Dendritic cell treated with granulocyte-macrophage colony-stimulating factor and Interleukin-4, amounts not matched to agents 40 ng/mL and 50 ng/mL, for 4 days (primary cell): ENCODE measurements around the gene TDRD7.

Experiments
- H3K27ac Mint-ChIP-seq: one replicate; pipeline ENCODE4 v1.8.0; 2022; ENCODE audit warnings: mild to moderate bottlenecking, mixed read lengths
- H3K27me3 Mint-ChIP-seq: one replicate; pipeline ENCODE4 v1.8.0; 2022; ENCODE audit warnings: mild to moderate bottlenecking, mixed read lengths
- H3K36me3 Mint-ChIP-seq: one replicate; pipeline ENCODE4 v1.8.0; 2022; ENCODE audit warnings: low read depth, mixed read lengths
- H3K4me1 Mint-ChIP-seq: one replicate; pipeline ENCODE4 v1.8.0; 2022; ENCODE audit warnings: low read depth, mixed read lengths
- H3K4me3 Mint-ChIP-seq: one replicate; pipeline ENCODE4 v1.8.0; 2022; ENCODE audit warnings: mild to moderate bottlenecking, moderate library complexity, mixed read lengths
- H3K9me3 Mint-ChIP-seq: one replicate; pipeline ENCODE4 v1.8.0; 2022; ENCODE audit warnings: mixed read lengths
- intact Hi-C: fragments of 100-400 bp; cut with micrococcal nuclease; formaldehyde crosslinking; loops from one replicate; pipeline ENCODE4 v1.15.0; 2022

Gene TDRD7

DNA sequence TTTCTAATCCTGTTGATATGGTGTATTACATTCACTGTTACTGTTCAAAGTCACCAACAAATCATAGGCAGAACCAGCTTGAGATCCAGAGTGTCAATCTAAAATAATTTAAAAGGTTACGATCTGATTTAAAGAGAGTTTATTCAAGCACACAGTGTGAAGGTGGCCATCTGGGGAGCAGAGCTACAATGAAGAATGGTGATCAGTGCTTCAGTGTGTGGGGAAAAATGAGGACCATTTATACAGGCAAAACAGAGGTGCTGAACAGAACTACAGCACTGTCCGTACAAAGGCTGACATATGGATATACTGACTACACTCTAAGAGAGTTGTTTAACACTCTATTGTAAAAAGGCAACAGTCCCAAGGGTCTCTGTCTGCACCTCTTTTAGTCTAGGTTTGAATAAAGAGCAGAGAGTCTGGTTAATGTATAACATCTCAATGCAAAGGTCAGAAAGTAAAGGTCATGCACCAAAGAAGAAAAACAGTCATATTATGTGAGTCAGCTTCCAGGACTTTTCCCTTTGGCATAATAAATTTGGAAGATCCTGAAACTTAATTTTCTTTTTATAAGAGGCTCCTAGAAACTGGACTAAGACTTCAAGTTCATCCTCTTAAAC, 29.7 kb upstream of the TDRD7 start:
- peaks cover 12% of the 10 kb centered on the region for H3K27me3 Mint-ChIP-seq

DNA sequence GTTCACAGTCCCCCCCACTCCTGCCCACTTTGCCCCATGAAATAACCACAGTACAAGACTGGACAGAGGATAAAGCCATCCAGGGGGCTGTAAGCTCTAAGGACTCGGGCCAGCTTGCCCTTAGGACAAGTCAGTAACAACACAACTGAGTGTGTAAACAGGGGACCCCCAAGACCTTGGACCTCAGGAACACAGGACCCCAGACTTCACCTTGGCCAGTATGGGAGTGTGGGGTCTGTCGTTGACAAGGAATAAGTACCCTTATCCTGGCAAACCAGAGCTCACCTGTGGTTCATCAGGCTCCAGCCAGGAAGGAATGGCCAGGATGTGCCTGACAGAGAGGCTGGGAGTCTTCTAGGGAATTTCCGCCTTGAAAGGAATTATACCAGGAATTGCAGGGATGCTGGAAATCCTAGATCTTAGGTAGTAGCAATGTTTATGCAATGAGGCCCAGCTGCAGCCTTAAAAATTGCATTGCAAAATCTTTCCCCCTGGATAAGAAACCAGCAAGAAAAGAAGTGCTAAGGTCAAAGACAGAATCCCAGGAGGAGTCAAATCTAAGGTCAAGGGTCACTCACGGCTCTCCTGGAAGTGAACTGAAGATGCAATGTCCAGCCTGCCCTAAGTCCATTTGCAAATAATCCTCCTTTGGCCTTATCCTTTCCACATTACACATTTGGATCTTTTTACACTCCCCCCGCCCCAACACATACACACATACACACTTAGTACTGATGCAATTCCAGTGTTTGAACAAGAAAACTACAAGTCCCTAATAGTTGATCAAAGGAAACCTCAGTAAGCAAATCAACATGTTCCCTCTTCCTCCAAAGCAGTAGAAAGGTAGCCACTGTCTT, 27.3 kb upstream of the TDRD7 start:
- H3K27ac Mint-ChIP-seq = no peak overlapping the region
- H3K4me3 Mint-ChIP-seq = no peak overlapping the region
- no peaks in the 10 kb centered on the region for H3K9me3 Mint-ChIP-seq
- H3K4me1 Mint-ChIP-seq = peaks cover 28% of the 10 kb centered on the region
- H3K36me3 Mint-ChIP-seq = no peaks in the 10 kb centered on the region
- H3K27me3 Mint-ChIP-seq = peaks cover 26% of the 10 kb centered on the region
- intact Hi-C loops = no loop called here

More for the DNA sequence above, 29.7 kb upstream of the TDRD7 start:
- no peaks in the 10 kb centered on the region for H3K36me3 Mint-ChIP-seq
- intact Hi-C loops = no loop called here
- no peaks in the 10 kb centered on the region for H3K9me3 Mint-ChIP-seq
- H3K27ac Mint-ChIP-seq = no peak overlapping the region
- peaks cover 7% of the 10 kb centered on the region for H3K4me1 Mint-ChIP-seq
- H3K4me3 Mint-ChIP-seq = no peak overlapping the region

DNA sequence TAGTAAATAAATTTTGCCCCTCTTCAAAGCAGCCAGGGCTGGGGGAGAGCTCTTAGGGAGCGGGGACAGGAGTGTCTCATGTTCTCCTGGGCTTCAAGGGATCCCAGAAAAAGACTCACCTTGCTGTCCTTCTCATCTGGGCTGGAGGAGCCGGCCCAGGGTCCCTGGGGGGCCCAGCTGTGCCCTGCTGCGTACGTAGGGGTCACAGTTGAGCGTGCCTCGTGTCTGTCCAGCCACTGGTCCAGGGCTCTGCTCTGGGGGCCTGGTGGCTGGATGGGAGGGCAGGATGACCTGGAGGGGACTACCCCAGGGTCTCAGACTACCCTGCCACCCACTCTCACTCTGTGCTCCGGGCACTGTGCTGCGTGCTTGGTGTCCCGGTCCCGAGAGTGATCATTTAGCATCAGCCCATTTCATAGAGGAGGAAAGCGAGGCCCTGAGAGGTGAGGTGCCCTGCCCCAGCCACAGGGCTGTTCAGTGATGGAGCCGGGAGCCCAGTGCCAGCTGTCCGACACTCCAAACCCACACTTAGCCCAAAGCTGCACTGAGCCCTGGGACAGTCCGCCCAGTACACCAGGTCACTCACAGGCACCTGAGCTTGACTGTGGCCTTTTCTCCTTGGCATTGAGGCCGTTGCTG, 26.2 kb upstream of the TDRD7 start:
- intact Hi-C loops = no loop called here
- Mint-ChIP-seq H3K9me3 (no peaks in the 10 kb centered on the region), H3K27me3 (peaks cover 26% of the 10 kb centered on the region)

DNA sequence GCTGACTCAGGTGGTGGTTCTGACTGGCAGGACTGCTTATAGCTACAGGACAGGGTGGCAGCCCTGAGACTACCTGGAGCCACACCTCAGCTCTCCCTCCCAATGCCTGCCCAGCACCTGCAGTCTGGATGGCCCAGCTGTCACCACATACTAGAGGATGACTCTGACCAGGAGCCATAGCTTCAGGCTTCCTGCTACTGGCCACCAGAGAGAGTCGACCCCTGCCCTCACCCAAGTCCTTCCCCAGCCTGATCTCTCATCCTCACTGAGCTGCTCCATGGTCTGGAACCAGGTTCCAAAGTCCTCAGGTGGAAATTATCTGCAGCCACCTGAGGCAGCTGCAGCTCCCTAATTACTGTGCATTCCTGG, 25.6 kb upstream of the TDRD7 start:
- Mint-ChIP-seq H3K4me1 (peaks cover 28% of the 10 kb centered on the region), H3K27ac (no peak overlapping the region), H3K9me3 (no peaks in the 10 kb centered on the region), H3K27me3 (peaks cover 26% of the 10 kb centered on the region), H3K4me3 (no peak overlapping the region), H3K36me3 (no peaks in the 10 kb centered on the region)
- intact Hi-C loops = no loop called here

More for the DNA sequence above, 26.2 kb upstream of the TDRD7 start:
- no peak overlapping the region for H3K27ac Mint-ChIP-seq
- H3K4me3 Mint-ChIP-seq = no peak overlapping the region
- H3K4me1 Mint-ChIP-seq = peaks cover 28% of the 10 kb centered on the region
- H3K36me3 Mint-ChIP-seq = no peaks in the 10 kb centered on the region

DNA sequence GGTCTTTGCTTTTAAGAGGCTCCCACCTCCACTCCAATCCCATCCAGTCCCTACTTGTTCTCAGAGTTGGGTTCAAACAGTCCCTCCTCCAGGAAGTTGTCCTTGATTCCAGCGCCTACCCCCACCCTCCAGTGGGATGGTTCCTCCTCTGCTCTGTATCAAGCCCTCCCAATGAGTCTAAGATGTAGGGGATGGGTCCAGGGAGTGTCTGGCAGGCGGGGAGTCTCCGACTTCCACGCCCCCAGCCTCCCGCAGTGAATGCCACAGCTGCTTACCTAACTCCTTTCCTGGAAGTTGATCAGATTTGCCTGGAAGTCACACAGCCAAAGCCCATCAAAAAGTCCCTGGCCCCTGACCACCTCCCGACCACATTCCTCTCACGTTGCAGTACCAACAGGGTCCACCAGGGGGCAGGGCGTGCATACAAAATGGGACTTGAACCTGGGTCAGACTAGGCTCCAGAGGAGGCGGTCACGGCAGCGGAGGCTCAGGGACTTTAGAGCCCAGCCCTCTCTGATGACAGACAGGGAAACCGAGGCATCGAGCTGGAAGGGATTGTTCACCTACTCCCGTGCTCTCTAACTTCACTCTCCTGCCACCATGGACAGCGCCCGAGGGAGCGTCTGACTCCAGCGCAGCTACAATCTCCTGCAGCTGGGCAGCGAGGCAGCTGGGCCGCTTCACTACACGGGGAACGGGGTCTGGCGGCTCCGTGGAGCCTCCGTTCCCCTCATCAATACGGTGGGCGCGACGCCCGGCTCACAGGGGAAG, 25.0 kb upstream of the TDRD7 start:
- Mint-ChIP-seq H3K4me3 (no peak overlapping the region), H3K9me3 (no peaks in the 10 kb centered on the region)

DNA sequence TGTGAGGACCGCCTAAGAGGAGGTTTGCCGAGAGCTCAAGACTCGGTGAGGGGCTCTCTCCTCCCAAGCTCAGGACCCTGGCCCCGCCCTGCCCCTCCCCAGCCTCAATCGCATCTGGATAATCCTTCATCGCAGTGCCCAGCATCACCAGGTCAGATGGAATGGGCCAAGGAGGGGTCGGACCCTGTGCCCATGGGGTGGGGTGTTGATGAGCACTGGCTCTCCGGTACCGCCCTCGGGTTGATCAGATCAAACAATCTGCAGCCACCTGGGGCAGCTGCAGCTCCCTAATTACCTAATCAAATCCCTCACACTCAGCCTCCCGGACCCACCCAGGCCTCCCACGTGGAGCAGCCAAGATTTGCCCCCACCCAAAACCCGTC, 24.4 kb upstream of the TDRD7 start:
- Mint-ChIP-seq H3K9me3 (no peaks in the 10 kb centered on the region), H3K4me3 (no peak overlapping the region), H3K36me3 (no peaks in the 10 kb centered on the region), H3K27ac (no peak overlapping the region), H3K4me1 (peaks cover 28% of the 10 kb centered on the region), H3K27me3 (peaks cover 26% of the 10 kb centered on the region)
- intact Hi-C loops = loop anchor here (1.0 kb wide), 1 partner anchor 12 kb away; no protein-coding TSS in a partner anchor

More for the DNA sequence above, 25.0 kb upstream of the TDRD7 start:
- intact Hi-C loops = loop anchor here (1.0 kb wide), 1 partner anchor 12 kb away; no protein-coding TSS in a partner anchor
- no peaks in the 10 kb centered on the region for H3K36me3 Mint-ChIP-seq
- peaks cover 28% of the 10 kb centered on the region for H3K4me1 Mint-ChIP-seq
- H3K27me3 Mint-ChIP-seq = peaks cover 26% of the 10 kb centered on the region
- no peak overlapping the region for H3K27ac Mint-ChIP-seq

DNA sequence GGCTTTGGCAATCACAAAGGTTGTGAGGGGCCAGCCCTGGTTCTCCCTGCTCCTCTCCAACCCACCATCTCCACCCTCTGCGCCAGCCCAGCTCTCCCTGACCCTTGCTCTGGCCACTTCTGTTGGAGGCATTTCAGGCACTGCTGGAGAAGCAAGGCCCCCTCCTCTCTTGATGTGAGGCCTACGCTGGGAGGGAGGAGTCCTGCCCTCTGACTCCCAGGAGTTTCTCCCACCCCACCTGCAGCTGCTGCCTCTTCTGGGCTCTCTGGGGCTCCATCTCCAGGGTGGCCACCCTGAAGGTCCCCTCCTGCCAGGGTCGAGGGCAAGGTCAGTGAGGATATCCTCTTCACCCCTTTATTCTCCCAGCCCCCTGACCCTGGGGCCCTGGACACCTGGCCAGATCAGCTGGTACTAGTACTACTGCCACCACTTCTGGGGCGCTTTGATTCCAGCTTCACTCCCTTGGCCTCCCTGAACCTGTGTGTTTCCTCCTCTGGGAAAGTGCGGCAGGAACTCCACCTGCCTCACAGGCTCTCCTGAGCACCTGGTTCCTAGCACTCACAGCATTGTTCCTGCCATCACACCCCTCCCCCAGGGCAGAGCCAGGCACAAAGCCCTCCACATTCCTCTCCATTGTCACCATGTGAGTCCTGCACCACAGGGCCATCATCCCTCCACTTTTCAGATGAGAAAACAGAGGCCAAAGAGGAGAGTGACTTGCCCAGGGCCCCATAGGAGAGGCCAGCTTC, 23.8 kb upstream of the TDRD7 start:
- no peaks in the 10 kb centered on the region for H3K9me3 Mint-ChIP-seq
- H3K4me1 Mint-ChIP-seq = peaks cover 28% of the 10 kb centered on the region
- H3K36me3 Mint-ChIP-seq = no peaks in the 10 kb centered on the region
- intact Hi-C loops = loop anchor here (1.0 kb wide), 1 partner anchor 11 kb away; no protein-coding TSS in a partner anchor
- H3K27me3 Mint-ChIP-seq = peaks cover 30% of the 10 kb centered on the region
- no peak overlapping the region for H3K4me3 Mint-ChIP-seq
- H3K27ac Mint-ChIP-seq = no peak overlapping the region

DNA sequence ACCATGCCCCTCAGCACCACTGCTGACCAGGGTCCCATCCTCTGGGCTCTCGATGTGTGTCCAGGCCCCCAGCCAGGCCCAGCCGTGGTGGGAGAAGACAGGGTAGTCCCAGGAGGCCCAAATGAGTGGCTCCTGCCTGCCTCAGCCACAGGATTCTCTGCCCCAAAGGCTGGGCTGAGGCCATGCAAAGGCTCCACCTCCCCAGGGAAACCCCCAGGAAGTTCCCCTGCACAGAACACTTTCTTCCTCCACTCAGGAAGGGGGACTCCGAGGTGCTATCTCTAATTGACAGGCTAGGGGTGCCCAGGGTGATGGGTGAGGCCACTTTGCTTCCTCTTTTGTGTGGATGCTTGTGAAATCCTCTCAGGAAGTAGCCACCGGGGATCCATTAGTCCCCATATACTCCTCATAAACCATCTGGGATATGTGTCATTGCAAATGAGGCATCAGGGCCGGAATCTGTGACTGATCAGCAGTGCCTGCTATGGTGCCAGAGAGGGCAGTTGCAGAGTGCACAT, 23.1 kb upstream of the TDRD7 start:
- peaks cover 28% of the 10 kb centered on the region for H3K4me1 Mint-ChIP-seq
- intact Hi-C loops = no loop called here
- peaks cover 31% of the 10 kb centered on the region for H3K27me3 Mint-ChIP-seq
- H3K27ac Mint-ChIP-seq = no peak overlapping the region
- H3K36me3 Mint-ChIP-seq = no peaks in the 10 kb centered on the region
- H3K9me3 Mint-ChIP-seq = no peaks in the 10 kb centered on the region
- no peak overlapping the region for H3K4me3 Mint-ChIP-seq

DNA sequence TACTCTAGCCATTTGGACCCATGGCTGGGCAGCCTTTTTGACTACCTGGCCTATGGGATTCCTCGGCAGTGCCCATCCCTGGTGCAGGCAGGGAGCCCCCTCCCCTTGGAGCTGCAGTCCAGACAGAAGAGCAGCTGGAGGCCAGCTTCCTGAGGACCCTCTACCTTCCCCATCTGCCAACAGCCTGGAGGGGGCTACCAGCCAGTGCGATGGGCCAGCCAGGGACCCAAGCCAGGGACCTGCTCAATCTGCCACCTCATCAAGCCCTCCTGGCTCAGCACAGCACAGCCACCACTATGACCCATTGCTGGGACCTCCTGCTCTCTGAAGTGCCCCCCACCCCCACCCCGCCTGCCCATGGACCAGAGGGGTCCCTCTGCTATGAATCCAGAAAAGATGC, 22.6 kb upstream of the TDRD7 start:
- Mint-ChIP-seq H3K9me3 (no peaks in the 10 kb centered on the region), H3K36me3 (no peaks in the 10 kb centered on the region), H3K27ac (no peak overlapping the region), H3K27me3 (peaks cover 29% of the 10 kb centered on the region), H3K4me3 (no peak overlapping the region), H3K4me1 (peaks cover 28% of the 10 kb centered on the region)
- intact Hi-C loops = no loop called here

DNA sequence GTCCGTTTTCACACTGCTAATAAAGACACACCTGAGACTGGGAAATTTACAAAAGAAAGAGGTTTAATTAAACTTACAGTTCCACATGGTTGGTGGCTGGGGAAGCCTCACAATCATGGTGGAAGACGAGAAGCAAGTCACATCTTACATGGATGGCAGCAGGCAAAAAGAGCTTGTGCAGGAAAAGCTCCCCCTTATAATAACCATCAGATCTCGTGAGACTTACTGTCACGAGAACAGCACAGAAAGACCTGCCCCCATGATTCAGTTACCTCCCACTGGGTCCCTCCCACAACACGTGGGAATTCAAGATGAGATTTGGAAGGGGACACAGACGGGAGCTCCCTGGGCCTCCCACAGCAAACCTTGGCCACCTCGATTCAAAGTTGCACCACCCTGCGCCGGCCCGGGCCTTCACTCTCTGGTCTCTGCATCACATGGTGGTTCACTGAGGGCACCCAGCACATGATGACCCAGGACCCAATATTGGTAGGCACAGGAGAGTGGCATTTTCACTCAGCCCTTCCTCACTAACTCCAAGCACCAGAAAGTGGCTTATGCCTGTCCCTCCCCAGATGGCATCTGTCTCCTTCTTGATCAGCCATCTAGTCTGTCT, 21.0 kb upstream of the TDRD7 start:
- intact Hi-C loops = no loop called here
- H3K4me1 Mint-ChIP-seq = peaks cover 28% of the 10 kb centered on the region
- H3K36me3 Mint-ChIP-seq = no peaks in the 10 kb centered on the region

DNA sequence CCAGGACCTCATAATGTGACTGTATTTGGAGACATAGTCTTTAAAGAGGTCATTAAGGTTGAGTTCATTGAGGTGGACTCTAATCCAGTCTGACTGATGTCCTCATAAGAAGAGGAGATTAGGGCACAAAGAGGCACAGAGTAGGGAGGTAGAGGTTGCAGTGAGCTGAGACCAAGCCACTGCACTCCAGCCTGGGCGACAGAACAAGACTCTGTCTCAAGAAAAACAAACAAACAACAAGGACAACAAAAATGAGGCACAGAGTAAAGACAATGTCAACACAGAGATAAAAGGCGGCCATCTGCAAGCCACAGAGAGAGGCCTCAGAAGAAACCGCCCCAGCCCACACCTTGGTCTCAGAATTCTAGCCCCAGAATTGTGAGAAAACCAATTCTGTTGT, 17.0 kb upstream of the TDRD7 start:
- Mint-ChIP-seq H3K27me3 (peaks cover 5% of the 10 kb centered on the region), H3K9me3 (no peaks in the 10 kb centered on the region), H3K4me1 (no peaks in the 10 kb centered on the region), H3K4me3 (no peak overlapping the region), H3K36me3 (no peaks in the 10 kb centered on the region), H3K27ac (no peak overlapping the region)
- intact Hi-C loops = no loop called here

More for the DNA sequence above, 21.0 kb upstream of the TDRD7 start:
- H3K4me3 Mint-ChIP-seq = no peak overlapping the region
- no peak overlapping the region for H3K27ac Mint-ChIP-seq
- H3K9me3 Mint-ChIP-seq = no peaks in the 10 kb centered on the region
- H3K27me3 Mint-ChIP-seq = peaks cover 29% of the 10 kb centered on the region

DNA sequence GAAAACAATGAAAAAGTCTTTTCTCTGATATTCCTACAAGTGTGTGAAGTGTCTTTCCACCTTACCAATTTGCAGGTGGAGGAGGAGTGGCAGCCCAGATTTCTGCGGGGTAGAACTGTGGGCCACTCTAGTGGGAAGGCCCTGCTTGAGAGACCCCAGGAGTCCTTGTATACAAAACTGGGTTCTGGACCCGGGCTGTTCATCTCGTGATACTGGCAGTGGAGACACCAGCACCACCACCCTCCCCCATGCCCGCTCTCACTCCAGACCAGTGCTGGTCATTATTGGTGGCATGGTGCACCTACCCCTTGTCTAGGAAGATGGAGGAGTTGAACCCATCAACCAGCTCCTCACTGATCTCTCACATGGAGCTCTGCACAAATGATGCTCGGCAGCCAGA, 16.2 kb upstream of the TDRD7 start:
- Mint-ChIP-seq H3K4me3 (no peak overlapping the region), H3K27ac (no peak overlapping the region), H3K9me3 (no peaks in the 10 kb centered on the region), H3K4me1 (no peaks in the 10 kb centered on the region), H3K36me3 (no peaks in the 10 kb centered on the region), H3K27me3 (peaks cover 6% of the 10 kb centered on the region)
- intact Hi-C loops = no loop called here

DNA sequence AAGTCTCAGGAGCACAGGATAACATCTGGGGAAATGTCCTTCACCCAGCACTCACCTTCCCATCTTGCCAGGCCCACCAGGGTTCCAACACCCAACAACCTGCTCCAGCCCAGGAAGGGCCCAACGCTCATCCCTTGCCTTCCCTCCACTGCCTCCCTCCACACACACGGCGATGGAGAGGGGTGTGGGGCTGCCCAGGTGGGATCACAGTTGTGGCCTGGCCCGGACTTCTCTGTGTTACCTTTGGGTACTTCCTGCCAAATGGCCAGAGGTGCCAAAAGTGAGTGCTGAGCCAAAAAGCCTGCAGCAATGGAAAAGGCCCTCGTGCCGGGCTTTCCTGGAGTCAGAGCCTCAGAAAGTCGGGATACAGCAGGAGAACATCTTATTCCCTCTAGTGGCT, 15.6 kb upstream of the TDRD7 start:
- intact Hi-C loops = no loop called here
- Mint-ChIP-seq H3K4me3 (no peak overlapping the region), H3K27ac (no peak overlapping the region), H3K27me3 (peaks cover 6% of the 10 kb centered on the region), H3K36me3 (no peaks in the 10 kb centered on the region), H3K4me1 (no peaks in the 10 kb centered on the region), H3K9me3 (no peaks in the 10 kb centered on the region)
